GM21717 (cell line): ENCODE results near the gene FAM110D.
A peak's percentile ranks its signal among the peaks of the same experiment; 100 is the strongest.

Experiments
- ATAC-seq: cut with Tn5 transposase; IDR thresholded peaks from one replicate; pipeline ENCODE4 v1.9.1; 2021; ENCODE audit warnings: mild to moderate bottlenecking, moderate library complexity; ENCODE audit not compliant: unreplicated experiment

The FAM110D gene

DNA sequence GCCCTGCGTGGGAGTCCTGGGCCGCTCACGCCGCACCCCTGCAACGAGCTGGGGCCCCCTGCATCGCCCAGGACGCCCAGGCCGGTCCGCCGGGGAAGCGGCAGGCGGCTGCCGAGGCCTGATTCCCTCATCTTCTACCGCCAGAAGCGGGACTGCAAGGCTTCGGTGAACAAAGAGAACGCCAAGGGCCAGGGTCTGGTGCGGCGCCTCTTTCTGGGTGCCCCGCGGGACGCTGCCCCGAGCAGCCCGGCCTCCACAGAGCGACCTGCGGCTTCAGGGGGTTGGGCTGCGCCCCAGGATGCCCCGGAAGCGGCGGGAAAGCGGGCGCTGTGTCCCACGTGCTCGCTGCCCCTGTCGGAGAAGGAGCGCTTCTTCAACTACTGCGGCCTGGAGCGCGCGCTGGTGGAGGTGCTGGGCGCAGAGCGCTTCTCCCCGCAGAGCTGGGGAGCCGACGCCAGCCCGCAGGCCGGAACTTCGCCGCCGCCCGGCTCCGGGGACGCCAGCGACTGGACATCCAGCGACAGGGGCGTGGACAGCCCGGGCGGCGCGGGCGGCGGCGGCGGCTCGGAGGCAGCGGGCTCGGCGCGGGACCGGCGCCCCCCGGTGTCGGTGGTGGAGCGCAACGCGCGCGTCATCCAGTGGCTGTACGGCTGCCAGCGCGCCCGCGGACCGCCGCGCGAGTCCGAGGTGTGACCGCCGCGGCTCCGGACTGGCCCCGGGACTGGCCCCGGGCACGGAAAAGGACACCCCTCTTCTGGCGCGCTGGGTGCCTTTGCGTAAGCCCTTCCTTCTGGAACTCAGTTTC lies 2.7 kb downstream of the FAM110D start:
- no peak for ATAC-seq

DNA sequence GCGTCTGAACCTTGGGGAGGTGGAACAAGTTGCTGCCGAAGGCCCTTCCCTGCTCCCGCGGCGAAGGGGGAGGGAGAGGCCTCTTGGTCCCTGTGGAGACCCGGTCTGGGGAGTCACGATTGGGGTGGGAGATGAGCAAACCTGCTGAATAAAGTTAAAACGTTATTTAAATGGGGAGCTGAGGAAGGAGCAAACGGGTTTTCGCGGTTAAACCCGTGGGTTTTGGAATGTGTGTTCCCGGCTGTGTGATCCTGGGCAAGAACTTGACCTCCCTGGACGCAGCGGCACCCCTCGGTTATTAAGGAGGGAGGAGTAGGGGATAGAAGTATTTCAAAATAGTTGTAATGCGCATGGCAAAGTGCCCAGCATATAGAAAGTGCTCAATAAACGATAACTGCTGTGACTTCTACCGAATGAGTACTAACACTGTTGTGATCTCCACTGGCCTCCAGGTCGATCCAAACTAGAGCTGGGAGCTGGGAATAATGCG lies 3.4 kb downstream of the FAM110D start:
- ATAC-seq, result no peak

DNA sequence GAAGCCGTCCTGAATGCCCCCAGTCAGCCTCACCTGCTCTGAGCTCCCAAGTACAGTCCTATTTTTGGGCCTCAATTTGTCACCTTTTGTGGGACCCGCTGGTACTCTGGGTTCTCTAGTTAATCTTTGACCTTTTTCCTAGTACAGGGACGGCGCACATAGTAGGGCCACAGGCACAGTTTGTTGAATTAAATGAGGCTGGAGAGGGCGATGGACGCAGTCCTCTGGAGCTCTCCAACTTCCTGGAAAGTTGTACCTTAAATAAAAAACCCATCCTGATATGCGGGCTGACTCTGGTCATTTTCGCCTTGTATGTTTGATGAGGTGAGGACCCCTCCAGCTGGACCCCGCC lies 4.8 kb downstream of the FAM110D start:
- ATAC-seq, result no peak

DNA sequence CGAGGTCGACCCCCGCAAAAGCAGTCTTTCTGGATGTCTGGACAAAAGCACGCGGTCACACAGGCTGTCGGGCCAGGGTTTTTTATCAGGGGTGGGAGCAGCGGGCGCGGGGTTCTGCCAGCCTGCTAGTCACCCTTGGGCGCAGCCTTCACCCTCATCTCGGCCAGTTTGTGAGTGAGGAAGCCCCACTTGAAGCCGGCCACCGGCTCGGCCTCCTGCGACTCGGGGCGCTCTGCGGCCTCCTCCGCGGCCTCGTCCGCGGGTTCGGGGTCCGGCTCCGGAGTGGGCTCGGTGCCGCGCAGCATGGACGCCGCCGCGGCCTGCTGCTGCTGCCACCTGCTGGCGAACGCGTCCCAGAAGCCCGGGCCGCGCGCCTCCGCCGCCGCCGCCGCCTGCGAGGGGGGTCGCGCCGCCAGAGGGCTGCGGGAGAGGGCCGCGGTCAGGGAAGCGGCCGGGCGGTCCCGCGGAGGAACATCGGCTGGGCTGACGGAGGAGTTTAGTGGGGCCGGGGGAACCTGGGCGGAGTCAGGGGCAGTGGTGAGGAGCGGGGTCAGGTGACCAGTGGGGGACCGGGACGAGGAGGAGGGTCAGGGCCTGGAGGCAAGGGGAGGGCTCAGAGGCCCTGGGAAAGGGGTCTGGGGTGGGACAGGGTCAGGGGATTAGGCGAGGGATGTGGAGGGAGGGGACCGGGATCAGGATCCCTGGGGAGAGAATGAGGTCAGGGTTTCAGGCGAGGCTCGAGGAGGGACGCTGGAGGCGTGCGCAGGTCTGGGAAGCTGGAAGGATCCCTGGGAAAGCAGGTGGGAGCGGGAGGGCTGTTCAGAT lies 5.4 kb downstream of the FAM110D start:
- ATAC-seq, result no peak

DNA sequence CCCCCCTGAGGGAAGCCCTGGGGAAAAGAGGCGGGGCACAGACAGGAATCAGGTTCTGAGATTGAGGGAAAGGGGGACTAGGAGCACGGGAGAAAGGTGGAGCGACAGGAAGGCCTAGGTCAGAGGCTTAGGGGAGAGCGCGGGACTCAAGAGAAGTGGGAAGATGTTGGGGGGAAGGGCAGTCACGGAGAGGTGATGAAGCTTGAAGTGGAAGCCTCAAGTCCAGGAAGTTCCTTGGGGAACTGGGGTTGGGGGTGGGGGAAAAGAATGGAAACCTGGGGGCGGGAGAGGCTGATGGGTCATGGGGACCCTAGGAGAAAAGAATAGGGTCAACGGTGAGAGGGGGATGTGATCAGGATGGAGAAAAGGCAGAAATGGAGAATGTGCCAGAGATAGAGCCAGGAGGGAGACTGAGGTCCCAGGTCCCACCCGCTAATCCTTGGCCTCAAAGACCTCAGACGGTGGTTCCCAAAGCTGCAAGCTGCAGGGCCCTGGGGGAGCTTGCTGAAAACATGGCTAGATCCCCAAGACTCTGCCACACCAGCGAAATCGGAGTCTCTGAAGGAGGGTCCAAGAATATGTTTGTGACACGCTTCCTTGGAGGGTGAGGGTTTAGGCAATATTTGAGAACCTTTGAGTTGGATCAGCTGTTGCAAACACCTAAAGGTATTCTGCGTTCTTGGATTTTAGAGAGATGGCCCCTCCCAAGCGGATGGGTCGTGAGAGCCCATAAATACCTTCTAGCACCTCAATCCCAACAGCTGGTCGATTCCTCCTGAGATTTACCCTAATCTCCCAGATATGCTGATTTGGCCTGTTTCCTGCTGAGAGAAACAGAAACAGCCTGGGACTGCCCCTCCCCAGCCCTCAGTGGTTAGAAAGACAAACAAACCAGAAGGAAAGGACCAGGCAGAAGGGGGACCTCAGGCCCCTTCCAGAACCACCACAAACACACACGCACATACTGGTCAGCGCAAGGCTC lies 6.3 kb downstream of the FAM110D start:
- ATAC-seq, result no peak

DNA sequence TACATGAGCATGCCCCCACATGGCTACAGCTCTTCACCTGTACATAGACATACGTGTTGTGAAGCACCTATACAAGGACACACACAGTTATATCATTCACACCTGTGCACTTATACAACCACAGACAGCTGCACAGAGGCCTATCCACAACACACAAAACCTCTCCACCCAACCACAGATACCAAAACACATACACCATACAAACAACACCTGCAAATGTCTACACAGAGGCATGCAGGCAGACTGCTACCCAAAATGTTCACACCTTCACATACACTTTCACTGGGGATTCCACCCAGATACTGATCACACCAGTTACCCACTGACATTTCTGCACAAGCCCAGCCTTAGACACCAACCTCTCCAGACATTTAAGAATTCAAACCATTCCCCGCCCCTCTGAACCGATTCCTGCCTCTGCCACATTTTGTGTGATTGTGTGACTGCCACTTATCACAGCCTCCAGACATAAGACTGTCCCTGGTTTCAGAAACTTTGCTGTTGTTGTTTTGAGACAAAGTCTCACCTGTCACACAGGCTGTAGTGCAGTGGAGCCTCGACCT lies 7.9 kb downstream of the FAM110D start:
- ATAC-seq, result no peak

DNA sequence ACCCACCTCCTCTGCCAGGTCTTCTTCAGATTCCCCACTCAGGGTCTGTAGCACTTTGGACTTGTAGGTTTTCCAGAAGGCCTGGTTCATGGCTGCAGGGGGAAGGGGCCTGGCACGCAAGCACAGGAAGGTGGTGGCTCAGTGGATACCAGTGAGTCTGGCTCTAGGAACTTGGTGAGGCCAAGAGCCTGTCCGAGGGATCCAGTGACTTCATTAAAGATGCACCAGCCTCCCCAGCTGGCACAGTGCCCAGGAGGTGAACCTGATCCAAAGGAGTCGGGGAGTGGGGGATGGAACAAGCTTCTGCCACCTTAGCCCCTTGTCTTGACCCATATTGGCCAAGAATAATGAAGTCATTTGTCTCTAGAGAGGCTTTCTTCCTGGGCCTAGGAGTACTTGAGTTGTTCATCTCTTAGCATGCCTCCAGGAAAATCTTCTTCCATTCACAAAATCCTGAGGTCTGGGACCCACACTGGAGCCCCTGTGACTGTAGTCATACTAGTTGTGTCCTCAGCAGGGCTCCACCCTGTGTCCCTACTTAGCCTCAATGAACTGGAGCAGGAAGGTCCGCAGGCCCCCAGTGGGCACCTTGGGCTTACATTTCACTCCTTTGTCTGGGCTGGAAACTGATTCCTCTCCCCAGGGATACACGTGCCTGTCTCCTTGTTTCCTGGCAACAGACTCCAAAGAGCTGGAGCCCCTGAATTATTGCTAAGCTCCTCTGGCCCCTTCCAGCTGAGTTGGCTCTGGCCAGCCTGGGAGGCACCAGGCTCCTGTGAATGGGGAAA lies 9.7 kb downstream of the FAM110D start, which contains the start of gene C1orf232:
Gene C1orf232, minus strand, starts transcription at position 554 of the 788 bp plus-strand sequence. Its CDS starts 464 bp downstream, at position 90.
- no peak for ATAC-seq

DNA sequence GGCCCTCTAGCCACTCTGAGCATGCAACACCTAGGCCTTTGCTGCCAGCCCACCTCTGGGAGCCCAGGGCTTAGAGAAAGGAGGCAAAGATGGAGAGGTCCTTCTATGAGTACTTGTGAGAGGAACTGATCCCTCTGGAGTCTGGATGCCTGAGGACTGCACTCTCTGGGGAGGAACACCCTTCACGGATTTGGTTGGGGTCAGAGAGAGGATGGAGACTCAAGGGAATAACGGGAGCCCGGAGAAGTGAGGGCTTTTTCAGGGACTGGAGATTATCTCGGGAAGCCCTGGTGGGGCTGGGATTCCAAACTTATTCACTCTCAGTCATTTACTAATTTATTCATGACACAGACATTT lies 10.3 kb downstream of the FAM110D start:
- ATAC-seq, result no peak

DNA sequence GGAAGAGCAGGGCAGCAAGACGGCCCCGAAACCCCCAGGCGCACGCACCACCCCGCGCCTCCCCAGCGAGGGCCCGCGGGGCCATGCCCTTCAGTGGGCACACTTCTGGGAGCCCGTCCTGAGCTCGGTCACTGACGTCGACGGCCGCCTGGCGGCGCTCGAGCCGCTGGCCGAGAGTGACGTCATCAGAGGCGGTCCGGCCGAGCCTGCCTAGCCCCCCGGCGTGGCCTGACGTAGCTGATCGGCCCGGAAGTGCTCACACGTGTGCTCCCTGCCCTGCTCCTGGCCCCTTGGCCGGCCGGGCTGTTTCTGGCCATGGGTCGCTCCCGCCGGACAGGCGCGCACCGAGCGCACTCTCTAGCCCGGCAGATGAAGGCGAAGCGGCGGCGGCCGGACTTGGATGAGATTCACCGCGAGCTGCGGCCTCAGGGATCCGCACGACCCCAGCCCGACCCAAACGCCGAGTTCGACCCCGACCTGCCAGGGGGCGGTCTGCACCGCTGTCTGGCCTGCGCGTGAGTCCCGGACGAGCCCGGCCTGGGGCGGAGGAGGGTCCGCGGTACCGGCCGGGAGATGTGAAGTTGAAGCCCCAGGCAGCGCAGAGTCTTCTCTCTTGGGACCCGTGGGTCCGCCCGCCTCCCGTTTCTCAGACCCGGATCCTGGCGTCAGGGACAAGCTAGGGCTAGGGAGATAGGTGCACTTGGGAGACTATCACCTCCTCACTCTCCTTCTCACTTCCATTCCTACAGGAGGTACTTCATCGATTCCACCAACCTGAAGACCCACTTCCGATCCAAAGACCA lies 11.0 kb downstream of the FAM110D start, which contains the start of gene ZNF593:
Gene ZNF593, plus strand, starts transcription at position 240 of the 803 bp plus-strand sequence. Its CDS starts 76 bp downstream, at position 316.
- peak; percentile 89 for ATAC-seq

DNA sequence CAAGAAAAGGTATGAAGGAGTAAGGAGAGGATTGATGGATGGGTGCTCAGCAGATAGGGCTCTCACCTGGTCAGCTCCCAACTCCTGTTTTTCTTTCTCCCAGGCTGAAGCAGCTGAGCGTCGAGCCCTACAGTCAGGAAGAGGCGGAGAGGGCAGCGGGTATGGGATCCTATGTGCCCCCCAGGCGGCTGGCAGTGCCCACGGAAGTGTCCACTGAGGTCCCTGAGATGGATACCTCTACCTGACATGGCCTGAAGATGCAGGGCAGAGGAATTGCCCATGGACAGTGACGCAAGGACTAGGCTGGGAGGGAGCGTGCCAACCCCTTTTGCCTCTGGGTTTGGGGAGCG lies 11.6 kb downstream of the FAM110D start:
- no peak for ATAC-seq

DNA sequence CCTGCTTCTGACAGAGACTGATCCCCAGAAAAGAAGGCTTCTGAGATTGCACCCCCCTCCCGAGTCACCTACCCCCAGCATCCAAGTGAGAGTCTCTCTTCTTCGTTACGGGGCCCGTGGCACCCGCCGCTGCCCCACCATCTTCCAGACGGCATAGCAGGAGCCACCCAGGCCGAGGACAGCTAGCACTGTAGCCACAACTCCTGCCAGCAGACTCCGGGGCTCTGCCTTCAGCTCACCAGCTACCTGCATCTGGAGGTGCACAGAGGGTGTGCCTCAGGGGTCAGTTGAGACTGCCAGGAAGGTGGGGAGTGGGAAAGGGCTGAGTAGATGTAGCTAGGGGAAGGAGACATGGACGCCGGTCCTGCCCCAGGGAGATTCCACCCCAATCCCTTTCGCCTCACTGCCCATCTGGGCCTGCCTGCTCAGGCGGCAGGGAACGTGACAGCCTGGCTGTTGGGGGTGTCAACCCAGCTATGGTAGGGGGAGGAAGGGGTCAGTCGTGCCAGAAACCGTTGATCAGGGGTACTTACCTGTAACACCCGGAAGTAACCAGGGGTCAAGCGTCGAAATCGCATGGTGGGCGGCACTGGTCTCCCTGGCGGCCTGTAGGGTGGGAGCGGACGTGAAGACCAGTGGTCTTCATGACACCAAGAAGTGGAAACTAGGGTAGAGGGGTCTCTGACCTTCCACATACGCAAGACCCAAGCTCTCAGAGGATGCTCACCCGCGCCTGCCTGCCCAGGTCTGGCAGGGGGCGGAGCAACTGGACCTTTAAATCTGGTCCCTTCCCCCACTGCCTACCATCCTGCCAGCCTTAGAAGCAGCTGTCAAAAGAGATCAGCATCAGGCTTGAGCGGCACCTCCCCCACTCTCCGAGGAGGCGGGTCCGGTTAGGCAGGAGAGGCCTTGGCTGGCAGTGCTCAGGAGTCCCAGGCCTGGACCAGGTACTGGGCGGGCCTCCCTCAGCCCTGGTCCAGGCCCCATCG lies 12.5 kb downstream of the FAM110D start, which contains the start of gene ZNF593OS:
Gene ZNF593OS, minus strand, starts transcription at position 749 of the 989 bp plus-strand sequence. Its CDS starts 171 bp downstream, at position 578.
- ATAC-seq, result no peak

DNA sequence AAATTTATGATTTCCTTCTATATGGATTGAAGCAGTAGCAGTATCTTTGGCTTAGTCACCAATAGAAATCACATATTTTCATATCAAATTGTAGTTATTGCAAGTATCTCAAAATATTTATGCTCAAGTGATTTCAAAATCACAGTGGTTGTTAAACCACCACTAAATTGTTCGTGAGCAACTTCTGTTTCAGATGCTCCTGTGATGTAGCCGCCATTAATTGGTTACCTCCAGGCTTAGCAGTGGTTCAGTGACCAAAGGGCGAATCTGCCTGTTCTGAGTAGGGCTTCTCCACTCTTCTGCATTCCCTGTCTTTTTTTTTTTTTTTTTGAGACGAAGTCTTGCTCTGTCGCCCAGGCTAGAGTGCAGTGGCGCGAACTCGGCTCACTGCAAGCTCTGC lies 16.5 kb downstream of the FAM110D start:
- ATAC-seq, result no peak

DNA sequence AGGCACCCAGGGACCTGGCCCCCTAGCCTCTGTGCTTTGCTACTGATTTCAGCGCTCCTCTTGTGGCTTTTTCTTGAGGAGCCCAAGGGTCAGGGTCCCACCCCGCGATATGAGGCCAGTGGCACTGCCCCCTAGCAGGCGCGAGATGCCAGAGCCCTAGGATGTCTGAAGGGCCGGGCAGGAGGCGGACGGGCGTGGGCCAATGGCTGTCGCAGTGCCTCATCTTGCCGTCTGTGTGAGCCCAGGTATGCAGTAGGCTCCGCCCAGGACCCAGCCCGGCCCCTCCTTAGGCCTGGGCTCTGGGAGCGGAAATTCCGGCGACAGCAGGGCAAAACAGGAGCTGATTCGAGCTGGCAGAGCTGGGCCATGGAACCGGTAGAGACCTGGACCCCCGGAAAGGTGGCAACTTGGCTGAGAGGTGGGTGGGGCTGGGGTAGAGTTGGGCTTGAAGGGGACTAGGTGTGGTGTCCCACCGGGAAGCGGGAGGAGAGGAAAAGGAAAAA lies 18.4 kb downstream of the FAM110D start, which contains the start of gene CNKSR1:
Gene CNKSR1, plus strand, starts transcription at position 310 of the 503 bp plus-strand sequence. Its CDS starts 57 bp downstream, at position 367.
- ATAC-seq, result no peak

DNA sequence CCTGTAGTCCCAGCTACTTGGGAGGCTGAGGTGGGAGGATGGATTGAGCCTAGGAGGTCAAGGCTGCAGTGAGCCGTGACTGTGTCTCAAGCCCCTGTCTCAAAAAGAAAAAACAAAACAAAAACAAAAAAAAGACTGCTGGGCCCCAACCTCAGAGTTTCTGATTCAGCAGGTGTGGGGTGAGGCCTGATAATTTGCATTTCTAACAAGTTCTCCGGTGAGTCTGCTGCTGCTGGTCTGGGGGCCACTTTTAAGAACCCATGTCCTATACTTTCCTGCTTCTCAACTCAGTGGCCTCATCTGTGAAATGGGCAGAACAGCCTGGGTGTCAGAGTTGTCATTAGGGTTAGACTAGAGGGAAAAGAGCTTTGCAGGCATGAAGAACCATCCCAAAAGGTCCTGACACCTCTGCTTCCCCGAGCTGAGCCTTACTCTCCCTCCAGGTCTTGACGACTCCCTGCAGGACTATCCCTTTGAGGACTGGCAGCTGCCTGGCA lies 21.2 kb downstream of the FAM110D start:
- no peak for ATAC-seq

DNA sequence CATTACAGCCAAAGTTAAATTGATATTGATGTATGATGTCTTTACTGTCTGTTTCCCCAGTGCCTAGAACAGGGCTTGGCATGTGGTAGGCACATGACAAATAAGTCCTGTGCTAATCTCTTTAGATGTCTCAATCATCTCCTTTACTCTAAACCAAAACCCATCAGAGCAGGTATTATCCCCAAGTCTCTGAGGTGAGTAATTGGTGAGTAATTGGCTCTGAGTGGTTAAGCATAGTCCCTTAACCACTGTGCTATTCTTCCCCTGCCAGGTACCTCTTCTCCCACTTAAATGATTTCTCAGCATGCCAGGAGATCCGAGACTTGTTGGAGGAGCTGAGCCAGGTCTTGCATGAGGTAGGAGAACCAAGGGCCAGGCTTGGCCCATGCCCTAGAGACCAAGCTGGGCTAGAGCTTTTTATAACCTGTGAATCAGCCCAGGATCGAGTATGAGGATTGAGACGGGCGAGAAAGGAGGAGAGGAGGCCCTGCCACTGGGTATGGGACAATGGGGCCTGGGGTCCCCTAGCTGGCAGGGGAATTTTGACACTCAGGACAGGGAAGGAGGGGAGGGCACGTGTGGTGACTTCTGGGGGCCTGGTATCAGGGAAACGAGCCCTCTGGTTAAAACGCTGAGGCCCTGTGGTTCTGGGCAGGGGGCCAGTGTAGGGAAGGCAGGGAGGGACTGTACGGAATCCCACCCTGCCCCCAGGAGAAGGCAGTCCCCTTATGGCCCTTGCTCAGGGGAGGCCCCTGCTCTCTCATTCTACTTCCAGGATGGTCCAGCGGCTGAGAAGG lies 22.9 kb downstream of the FAM110D start:
- no peak for ATAC-seq

DNA sequence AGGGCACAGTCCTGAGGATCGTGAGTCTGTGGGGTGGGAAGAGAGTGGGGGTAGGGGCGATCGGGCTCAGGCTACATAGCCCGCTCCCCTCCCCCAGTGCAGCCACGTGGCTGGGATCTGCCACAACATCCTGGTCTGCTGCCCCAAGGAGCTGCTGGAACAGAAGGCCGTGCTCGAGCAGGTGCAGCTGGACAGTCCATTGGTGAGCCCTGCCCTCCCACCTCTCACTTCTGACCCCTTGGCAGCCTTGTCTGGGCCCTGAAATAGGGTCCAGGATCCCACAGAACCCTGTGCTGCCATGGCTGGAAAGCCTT lies 23.5 kb downstream of the FAM110D start:
- ATAC-seq, result no peak
